HG02840 (cell line): ENCODE measurements around the gene FNDC1.

Experiments
- ATAC-seq: cut with Tn5 transposase; IDR thresholded peaks from one replicate; pipeline ENCODE4 v1.9.1; 2021; ENCODE audit warnings: mild to moderate bottlenecking, moderate library complexity, moderate number of reproducible peaks; ENCODE audit not compliant: unreplicated experiment, low FRiP score

Gene FNDC1

DNA sequence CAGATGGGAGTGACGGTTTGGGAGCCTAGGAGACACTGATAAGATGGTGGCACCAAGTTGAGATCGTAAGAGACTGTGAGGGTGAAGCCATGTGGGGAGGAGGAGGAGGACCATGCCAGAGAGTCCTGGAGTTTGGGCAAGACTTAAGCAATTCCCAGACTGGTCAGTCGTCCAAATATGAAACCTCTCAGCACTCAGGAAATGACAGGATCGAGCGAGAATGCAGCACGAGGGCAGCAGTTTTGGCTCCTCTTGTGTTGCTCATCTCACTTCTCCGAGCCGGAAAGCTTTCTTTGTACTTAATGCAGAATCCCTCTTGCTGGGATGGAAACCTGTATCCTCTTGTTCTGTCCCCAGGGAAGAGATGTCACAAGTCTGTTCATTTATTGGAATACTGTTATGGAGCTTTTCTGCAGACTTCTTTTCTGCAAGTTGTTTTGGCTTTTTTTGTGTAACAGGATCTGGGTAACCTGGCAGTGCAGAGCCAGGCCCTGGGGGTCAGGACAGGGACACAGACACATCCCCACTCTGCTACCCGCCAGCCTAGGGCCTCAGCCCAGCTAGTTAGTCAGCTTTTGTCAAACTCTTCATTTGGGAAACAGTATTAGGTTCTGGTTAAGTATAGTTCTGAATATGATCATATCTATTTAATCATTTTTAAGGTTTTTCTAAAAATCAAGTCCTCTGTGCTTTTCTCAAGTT lies 34.3 kb downstream of the FNDC1 start:
- ATAC-seq: no peak

DNA sequence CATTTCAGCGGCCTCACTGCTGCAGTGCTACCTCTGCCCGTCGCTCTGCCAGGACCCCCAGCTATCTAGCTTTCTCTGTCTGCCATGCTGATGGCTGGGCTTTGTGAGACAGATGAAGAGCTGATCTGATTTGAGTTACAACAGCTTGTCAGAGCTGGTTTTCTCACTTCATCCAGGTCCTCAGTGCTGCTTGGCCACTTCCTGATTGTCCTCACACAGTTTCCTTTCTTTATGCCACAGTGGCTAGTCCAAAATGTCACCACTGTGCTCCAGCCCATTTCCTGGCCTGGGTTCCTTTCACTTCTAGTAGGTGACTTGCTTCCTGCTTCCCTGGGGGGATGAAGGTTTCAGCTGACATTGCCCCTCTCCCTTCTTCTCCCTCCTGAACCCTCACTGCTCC lies 35.4 kb downstream of the FNDC1 start:
- no peak for ATAC-seq

DNA sequence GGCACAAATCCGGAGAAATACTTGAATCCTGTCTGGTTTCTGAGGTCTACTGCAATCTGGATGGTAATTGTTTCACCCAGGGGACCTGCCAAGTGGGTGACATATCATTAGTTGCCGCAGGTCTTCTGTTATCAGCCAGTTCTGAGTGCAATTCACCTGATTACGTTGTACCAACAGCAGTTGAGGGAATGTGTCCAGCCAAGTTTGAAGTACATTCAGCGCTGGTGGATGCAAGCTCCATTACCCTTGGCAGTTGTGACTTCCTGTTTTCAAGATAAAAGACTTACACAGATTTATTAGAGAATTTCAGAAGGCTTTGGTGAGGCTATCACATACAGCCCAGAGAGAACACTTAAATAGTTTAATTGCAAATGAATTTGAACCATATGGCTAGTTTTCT lies 42.8 kb downstream of the FNDC1 start:
- ATAC-seq: no peak

DNA sequence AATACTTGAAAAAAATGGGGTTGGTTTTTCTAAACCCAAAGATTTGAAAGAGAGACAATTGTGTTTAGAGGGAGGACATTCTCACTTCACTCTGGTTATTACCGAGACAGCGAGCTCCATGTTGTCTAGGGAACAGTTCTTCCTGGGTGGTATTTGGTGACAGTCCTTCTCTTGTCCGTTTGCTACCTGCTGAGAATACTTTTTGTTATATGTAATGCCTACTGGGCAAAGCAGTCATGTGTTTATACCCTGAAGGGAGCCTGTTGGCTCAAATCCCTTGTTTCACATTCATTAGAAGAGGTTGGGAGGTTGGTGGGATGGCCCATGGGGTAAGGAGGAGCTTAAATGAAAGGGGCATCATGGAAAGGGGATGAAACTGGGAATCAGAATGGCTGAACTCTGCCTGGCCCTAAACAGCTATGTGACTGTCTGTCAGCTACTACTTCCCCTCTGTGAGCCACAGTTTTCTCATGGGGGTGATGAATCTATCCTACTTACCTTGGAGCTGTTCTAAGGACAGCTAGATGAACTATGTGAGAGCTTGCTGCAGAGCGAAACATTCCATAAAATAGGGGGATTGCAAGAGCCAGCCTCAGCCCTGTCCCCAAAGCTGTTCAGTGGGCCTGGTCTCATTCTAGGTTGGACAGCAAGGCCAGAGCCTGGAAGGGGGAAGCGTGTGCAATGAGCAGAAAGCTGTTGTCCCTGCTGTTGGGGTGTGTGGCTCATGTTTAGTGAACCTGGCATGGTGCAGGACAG lies 43.5 kb downstream of the FNDC1 start:
- no peak for ATAC-seq

DNA sequence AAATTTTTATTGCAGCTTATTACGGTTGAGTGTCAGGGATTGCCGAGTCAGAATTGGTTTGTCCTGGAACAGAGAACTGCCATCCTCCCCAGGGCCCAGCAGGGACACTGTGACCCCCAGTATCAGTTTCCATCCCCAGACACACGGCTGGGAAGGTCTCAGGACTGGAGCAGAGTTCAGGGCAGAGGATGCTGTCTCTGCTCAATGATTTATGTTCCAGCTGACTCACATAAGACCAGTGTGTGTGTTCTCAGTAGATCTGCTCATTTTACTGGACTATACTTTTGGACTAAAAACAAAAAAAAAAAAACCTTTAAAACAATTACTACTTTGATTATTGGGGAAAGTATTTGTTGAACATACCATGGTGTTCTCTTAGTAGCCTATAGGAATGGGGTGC lies 44.2 kb downstream of the FNDC1 start:
- ATAC-seq: no peak

DNA sequence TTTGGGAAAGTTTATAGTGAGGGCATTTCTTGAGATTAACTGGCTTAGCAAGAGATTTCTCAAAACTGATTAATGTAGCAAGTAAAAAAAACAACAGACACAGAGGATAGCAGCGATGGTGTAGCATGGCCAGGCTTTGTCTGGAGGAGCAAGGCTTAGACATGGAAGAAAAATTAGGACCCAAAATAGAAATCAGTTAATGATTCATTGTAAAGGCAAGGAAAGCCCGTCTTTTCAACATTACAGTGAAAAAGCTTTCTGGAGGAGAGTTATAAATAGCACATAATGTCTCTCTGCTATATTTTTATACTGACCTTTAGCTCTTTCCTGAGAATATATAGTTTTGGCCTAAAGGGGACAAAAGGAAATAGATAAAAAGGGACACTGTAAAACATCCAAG lies 45.1 kb downstream of the FNDC1 start:
- no peak for ATAC-seq

DNA sequence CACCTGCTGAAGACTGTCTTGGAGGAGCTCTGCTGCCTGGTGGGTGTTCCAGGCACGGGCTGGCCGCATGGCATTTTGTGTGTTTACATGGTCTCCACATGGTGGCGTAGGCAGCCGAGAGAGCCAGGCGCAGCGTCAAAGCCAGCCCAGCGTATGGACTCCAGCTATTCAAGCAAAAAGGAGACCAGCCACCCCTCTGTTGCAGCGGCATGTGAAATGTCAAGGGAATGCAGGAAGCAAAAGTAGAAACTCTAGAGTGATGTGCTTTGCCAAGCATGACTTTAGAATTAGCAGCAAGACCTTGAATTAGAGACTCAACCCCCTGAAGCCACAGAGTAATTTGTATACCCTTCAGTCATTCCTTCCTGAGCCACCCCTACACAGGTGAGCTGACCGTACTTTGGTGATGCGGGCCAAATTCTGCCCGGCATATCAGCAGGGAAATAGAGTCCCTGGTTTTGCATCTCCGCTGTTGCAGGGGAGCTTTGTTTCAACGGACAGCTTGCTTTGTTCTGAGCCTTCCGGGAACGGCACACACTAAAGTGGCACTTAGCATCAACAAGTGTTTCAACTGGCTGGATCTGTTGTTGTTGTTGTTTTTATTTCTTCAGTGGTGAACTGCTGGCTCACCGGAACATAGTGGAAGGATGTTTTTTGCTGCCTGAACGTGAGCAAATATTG lies 48.5 kb downstream of the FNDC1 start:
- no peak for ATAC-seq

DNA sequence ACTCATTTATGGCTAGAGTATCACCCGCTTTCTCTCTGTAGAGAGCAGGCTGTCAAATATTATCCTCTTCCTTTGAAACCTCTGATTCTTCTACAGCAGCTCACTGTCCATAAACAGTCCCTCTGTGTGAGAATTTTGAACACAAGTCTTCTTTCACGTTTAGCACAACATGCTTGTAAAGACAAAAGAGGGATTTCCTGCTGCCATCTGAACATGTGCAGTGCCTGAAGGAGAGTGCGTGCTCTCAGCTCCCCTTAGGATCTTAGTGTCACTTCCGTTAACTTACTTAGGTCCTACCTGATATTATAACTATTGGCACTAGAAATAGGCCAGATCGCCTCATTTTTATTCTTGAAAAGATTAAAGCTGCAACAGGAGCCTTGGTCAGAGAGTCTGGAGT lies 50.9 kb downstream of the FNDC1 start:
- ATAC-seq: no peak

DNA sequence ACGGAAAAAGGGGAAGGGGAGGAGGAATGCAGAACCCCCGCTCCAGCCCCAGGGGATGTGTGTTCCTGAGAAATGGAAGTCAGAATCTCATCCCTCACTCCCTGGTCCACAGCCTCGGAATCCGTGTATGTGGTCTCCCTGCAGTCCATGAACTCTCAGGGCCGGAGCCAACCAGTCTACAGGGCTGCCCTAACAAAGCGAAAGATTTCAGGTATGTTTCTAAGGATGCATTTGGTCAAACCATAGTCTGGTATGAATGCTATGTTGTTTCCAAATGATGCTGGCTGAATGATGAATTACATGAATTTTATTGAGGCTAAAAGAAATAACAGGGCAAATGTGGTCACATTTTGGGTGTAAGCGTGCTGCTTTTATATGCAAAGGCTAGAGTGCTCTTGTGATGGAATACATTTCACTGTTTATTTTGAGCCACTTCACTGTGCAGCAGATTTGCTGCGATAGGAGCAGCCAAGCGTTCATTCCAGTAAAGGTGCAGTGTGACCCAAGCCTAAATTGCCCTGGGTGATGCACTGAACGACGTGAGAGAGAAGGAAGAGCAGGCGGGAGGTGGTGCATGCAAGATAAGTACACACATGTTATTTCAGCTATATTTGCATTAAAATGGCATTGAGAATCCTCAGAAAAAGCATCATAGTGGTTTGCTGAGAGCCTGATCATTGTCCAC lies 52.4 kb downstream of the FNDC1 start:
- ATAC-seq: no peak

DNA sequence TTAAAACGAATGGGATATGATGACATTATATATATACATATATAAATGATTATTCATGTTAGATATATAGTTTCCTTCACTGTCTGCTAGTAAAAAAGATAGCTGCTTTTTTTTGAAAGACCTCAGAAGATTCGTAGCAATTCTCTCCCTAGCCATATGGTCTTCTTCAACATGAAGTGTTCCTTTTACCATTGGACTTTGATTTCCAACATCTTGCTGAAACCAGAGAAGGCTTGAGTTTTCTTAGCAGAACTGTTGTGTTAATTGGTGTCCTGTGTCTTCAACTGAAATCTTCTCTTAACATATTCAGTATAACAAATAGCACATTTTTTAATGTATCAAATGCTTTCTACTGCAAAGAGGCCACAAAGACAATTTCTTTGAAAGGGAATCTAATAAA lies 55.3 kb downstream of the FNDC1 start:
- ATAC-seq: no peak

DNA sequence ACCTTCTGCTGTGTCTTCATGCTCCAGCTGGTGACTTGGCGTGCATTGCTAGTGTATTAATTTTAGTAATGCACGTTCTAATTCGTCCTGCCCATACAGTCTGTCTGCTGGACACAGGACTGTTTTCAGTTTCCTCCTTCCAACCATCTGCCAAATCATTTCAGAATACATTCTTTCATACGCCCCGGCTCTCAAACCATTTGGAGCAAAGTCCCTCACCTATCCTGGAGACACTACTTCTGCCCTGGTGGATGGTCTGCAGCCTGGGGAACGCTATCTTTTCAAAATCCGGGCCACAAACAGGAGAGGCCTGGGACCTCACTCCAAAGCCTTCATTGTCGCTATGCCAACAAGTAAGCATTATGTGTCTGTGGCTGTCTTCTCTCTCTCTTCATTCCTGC lies 60.5 kb downstream of the FNDC1 start:
- ATAC-seq: no peak

DNA sequence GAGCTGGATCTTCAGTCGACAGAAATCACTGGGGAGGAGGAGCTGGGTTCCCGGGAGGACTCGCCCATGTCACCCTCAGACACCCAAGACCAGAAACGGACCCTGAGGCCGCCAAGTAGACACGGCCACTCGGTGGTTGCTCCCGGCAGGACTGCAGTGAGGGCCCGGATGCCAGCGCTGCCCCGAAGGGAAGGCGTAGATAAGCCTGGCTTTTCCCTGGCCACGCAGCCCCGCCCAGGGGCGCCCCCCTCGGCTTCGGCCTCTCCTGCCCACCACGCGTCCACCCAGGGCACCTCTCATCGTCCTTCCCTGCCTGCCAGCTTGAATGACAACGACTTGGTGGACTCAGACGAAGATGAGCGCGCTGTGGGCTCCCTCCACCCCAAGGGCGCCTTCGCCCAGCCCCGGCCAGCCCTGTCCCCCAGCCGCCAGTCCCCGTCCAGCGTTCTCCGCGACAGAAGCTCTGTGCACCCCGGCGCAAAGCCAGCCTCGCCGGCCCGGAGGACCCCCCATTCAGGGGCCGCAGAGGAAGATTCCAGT lies 63.0 kb downstream of the FNDC1 start:
- ATAC-seq: no peak

DNA sequence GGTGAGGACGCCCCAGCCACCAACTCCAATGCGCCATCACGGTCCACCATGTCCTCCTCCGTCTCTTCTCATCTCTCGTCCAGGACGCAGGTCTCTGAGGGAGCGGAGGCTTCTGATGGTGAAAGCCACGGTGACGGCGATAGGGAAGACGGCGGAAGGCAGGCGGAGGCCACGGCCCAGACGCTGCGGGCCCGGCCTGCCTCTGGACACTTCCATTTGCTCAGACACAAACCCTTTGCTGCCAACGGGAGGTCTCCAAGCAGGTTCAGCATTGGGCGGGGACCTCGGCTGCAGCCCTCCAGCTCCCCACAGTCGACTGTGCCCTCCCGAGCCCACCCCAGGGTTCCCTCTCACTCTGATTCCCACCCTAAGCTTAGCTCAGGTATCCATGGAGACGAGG lies 63.6 kb downstream of the FNDC1 start:
- ATAC-seq: no peak

DNA sequence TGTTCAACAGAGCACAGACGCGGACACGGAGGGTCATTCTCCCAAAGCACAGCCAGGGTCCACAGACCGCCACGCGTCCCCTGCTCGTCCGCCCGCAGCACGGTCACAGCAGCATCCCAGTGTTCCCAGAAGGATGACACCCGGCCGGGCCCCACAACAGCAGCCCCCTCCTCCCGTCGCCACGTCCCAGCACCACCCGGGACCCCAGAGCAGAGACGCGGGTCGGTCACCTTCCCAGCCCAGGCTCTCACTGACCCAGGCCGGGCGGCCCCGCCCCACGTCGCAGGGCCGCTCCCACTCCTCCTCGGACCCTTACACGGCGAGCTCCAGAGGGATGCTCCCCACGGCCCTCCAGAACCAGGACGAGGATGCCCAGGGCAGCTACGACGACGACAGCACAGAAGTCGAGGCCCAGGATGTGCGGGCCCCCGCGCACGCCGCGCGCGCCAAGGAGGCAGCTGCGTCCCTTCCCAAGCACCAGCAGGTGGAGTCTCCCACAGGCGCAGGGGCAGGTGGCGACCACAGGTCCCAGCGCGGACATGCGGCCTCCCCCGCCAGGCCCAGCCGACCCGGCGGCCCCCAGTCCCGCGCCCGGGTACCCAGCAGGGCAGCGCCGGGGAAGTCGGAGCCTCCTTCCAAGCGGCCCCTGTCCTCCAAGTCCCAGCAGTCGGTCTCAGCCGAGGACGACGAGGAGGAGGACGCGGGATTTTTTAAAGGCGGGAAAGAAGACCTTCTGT lies 64.3 kb downstream of the FNDC1 start:
- no peak for ATAC-seq

DNA sequence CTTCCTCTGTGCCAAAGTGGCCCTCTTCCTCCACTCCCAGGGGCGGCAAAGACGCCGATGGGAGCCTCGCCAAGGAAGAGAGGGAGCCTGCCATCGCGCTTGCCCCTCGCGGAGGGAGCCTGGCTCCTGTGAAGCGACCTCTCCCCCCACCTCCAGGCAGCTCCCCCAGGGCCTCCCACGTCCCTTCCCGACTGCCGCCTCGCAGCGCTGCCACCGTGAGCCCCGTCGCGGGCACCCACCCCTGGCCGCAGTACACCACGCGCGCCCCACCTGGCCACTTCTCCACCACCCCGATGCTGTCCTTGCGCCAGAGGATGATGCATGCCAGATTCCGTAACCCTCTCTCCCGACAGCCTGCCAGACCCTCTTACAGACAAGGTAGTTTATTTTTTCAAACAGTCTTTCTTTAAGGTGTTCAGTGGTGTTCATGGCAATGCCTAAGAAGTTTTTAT lies 64.9 kb downstream of the FNDC1 start:
- no peak for ATAC-seq

DNA sequence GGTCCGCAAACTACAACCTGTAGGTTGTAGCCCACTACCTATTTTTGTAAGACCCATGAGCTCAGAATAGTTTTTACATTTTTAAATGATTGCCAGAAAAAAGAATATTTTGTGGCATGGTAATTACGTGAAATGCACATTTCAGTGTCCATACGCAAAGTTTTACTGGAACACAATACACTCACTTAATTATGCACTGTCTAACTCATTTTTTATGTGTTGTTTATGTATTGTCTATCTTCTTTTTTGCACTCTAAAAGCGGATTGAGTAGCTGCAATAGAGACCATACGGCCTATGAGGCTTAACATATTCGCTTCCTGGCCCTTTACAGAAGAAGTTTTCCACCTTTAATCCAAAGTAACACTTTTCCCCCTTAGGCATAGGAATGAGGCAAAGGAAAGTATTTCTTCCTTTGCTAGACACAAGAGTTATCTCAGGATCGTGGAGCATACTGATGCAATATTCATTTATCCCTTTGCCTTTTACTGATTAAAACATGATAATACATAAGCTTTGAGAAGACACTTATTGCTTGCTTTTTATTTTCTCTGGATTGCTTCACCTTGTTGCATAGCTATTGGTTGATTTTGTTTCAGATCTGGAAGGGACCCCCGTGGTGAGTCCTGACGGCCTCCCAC lies 69.8 kb downstream of the FNDC1 start:
- ATAC-seq: no peak

DNA sequence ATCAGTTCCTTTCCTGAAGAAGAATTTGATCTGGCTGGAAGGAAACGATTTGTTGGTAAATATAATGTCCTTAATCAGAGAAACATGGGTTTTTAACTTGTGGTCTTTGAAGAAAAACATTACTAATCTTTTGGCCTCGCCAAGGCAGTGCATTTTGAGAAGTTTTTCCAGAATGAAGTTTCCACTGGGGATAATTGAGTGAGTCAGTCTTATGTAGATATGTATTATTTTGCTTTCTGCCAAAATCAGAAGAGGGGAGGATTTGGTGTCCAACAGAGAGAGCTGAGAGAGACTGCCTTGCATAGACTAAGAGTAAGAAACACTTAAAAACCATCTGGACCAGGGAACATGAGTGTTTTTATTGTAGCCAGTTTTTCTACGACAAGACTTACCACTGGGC lies 79.9 kb downstream of the FNDC1 start:
- no peak for ATAC-seq

DNA sequence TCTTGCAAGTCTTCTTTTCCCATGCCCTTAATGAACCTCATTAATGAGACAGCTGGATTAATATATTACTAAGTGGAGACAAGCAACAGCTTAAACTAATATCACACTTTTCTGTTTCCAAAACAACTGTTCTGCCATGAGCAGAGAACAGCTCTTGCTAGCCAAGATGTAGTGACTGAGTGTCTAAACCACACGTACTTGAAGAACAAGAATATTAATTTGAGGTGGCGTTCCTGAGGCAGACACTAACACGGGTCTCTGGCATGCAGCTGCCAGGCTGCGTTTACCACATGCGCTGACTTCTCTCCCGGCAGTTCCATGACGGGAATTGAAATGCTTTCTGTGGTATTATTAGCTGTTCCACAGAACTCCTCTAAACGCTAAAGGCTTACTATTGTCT lies 80.6 kb downstream of the FNDC1 start:
- no peak for ATAC-seq

DNA sequence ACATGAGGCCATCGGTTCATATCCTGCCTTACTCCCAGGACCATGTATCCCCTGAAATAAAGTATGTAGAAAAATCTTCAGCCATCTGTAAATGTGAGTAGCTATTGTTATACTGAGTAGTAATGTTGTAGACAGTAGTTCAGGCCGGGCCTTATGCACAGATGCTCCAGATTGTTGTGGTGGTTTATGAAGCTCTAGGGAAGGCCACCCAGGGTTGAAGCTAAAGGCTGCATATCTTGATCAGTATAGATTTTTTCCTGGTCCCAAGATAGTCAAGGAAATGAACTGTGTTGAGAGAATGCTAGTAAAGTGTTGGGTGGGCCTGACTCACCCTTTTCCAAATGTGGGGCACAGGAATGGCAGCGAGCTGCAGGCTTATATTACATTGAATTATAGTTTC lies 81.4 kb downstream of the FNDC1 start:
- no peak for ATAC-seq
